Adrenal gland (tissue), 19 donors: ENCODE results near the gene GH1. TPM values are rescaled to one million over a fixed set of nuclear protein-coding genes. Genes with fewer than 3 reads are reported as not detected.
"Not testable (repeated sequence)": the region's sequence is repeated elsewhere in the genome, so short reads cannot be mapped to it uniquely, and the experiment has no call there.

Source experiments
- DNase-seq, 7 donors: peaks; one replicate each; pipeline ENCODE4 v3.0.0-alpha.2; 2019 to 2020
- H3K27ac ChIP-seq, 5 donors: fragments of 200-600 bp; sonication (generic) in 4 of 5; 1 replicate in 3 of 5; 2 replicates in 2 of 5; pipeline versions ENCODE4 v1.5.1 to v1.8.0; 2016 to 2020; ENCODE audit warnings: mild to moderate bottlenecking in 1 of 5
- H3K27me3 ChIP-seq: fragments of 200-600 bp; 2 replicates; pipeline ENCODE4 v1.8.0; 2021
- H3K36me3 ChIP-seq, 2 donors: fragments of 200-600 bp; replicated peaks in 1 of 2; 1 replicate in 1 of 2; 2 replicates in 1 of 2; pipeline versions ENCODE4 v1.5.1 to v1.8.0; 2018 to 2022
- H3K4me1 ChIP-seq, 2 donors: fragments of 200-600 bp; replicated peaks in 1 of 2; 1 replicate in 1 of 2; 2 replicates in 1 of 2; pipeline versions ENCODE4 v1.5.1 to v1.8.0; 2018 to 2021
- H3K4me3 ChIP-seq, 4 donors: fragments of 200-600 bp; sonication (generic) in 3 of 4; one replicate each; pipeline ENCODE4 v1.5.1; 2016 to 2018
- H3K9me3 ChIP-seq, 3 donors: fragments of 200-600 bp; sonication (generic) in 1 of 3; replicated peaks in 1 of 3; 1 replicate in 2 of 3; 2 replicates in 1 of 3; pipeline versions ENCODE4 v1.5.1 to v1.8.0; 2016 to 2021
- POLR2A ChIP-seq, 2 donors: fragments of 450-650 bp; IDR thresholded peaks; one replicate each; pipeline ENCODE4 v1.6.1; 2017; ENCODE audit warnings: antibody characterized with exemption in 2 of 2, mild to moderate bottlenecking in 2 of 2, moderate library complexity in 1 of 2
- WGBS, 4 donors: extraction: QIAGEN DNeasy Blood & Tissue Kit in 2 of 4; methylation state at CpG; one replicate each; pipeline versions ENCODE4 v1.1.5 to v1.1.7; 2013 to 2017; 5-methylcytosine and 5-hydroxymethylcytosine counted together
- intact Hi-C, 2 donors: fragments of 100-400 bp; cut with DNase I; formaldehyde crosslinking; loops; one replicate each; pipeline versions ENCODE4 v1.14.1 to v1.15.0; 2022 to 2023
- long read RNA-seq, 10 donors: library from polyadenylated mRNA in 3 of 10; unstranded in 2 of 10; stranded (forward) in 1 of 10; transcript quantifications; one replicate each; pipeline ENCODE4 v2.0.0 and lab custom pipeline, GENCODE V29; 2021 to 2026
- polyA plus RNA-seq, 3 donors: library from polyadenylated mRNA; stranded (reverse); fragments of 200-250 nt in 2 of 3; fragments of 350-450 nt in 1 of 3; fragmentation: Illumina TruSeq in 1 of 3; extraction: RNeasy Lipid Tissue Mini Kit (QIAGEN cat#74804) in 1 of 3; gene quantifications; one replicate each; pipeline ENCODE4 v1.2.3, GENCODE V29; 2013 to 2014
- total RNA-seq, 9 donors: library from RNA; depleted of rRNA in 4 of 9; stranded (reverse); fragments of >200 nt in 4 of 9; fragments of 120-200 nt in 1 of 9; fragmentation: NEBNext Ultra II Directional in 1 of 9; extraction: Animal tissue kit (Norgen Biotek cat#: 25700) in 1 of 9; gene quantifications; one replicate each; pipeline versions ENCODE4 v1.1.0 to v1.2.4, GENCODE V29; 2013 to 2023
- TF ChIP-seq, protein P1 (sequence below), 6 experiments: fragments of 450-650 bp in 4 of 6; fragments of 200-600 bp in 2 of 6; sonication (generic) in 1 of 6; IDR thresholded peaks; 1 replicate in 5 of 6; 2 replicates in 1 of 6; pipeline versions ENCODE4 v1.5.1 to v1.8.0; 2016 to 2021; ENCODE audit warnings: antibody characterized with exemption in 6 of 6, mild to moderate bottlenecking in 2 of 6, moderate library complexity in 1 of 6
- donor health status: healthy with polysubstance abuse.
- donor health status: Bipolar disorder and iron deficiency.
- donor health status: DM: yes; HTN: yes; CAD: no.
- donor health status: DM: no; HTN: no; CAD: no.
- donor health status: DM: no; HTN: no; CAD: no.
- donor health status: DM: yes; HTN: yes; CAD: no.

Gene GH1
- total RNA-seq, result not detected
- polyA plus RNA-seq, result not detected
- long read RNA-seq, donor 1, result 0 reads
- long read RNA-seq, donor 2, result 0 reads
- long read RNA-seq, donor 3, result 0 reads
- long read RNA-seq, donor 4, result 0 reads
- long read RNA-seq, donor 5, result 0 reads
- long read RNA-seq, donor 6, result 0 reads
- long read RNA-seq, donor 7, result 0 reads
- long read RNA-seq, donor 8, result 0 reads
- long read RNA-seq, donor 9, result 0 reads
- long read RNA-seq, donor 10, result 0 reads

DNA sequence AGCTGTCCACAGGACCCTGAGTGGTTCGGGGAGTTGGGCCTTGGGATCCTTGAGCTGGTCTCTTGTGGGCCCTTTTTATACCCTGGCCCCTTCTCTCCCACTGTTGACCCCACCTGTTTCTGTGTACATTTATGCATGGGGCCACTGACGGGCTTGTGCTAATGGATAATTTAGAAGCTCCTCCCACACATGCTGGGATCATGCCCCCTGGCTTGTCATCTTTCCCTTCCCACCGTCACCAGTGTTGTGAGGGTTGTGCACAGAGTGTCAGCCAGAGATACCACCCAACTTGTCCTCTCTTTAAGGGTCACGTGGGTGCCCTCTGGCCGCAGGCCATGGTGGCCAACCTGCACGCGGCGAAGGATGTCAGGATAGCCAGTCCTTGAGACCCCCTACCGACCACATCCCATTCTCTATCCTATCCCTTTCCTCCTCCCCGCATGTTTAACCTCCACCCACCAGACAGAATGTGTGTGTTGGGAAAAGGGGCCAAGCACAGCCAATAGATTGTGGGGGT, at the start of gene GH1:
GH1 (minus strand) TSS at position 51 of the 517 bp plus-strand sequence. CDS start 63 bp downstream, outside the sequence.
- H3K4me3 ChIP-seq, H3K27me3 ChIP-seq, H3K9me3 ChIP-seq, H3K36me3 ChIP-seq, DNase-seq, H3K4me1 ChIP-seq, H3K27ac ChIP-seq: not testable (repeated sequence)
- 48 to 57% (median 53%) methylated on average over 9 to 10 of the region's 10 CpGs for WGBS, 4 donors
- intact Hi-C loops, result loop anchor here (2.0 to 10.0 kb wide), 3 partner anchors 106 to 366 kb away; partner anchors contain the start of gene ICAM2 (in 1 of the 2)

DNA sequence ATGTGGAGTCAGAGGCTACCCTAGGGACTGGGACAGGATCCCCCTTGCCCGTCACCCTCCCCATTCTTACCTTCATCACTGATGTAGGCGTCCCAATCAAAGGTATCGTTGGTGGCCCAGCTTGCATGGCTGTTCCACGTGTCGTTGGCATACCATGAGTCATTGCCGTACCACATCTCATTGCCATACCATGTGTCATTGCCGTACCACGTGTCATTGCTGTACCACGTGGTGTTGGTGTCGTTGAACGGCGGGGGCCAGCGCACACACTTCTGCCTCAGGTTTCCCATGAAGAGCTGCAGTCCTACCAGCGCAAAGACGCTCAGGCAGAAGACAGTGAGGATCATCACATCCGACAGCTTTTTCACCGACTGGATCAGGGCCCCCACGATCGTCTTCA, 49.3 kb upstream of the GH1 start:
- H3K4me1 ChIP-seq, result no peaks in the 10 kb centered on the region
- 85 to 92% (median 88%) methylated on average over 19 of the region's 19 CpGs for WGBS, 4 donors

DNA sequence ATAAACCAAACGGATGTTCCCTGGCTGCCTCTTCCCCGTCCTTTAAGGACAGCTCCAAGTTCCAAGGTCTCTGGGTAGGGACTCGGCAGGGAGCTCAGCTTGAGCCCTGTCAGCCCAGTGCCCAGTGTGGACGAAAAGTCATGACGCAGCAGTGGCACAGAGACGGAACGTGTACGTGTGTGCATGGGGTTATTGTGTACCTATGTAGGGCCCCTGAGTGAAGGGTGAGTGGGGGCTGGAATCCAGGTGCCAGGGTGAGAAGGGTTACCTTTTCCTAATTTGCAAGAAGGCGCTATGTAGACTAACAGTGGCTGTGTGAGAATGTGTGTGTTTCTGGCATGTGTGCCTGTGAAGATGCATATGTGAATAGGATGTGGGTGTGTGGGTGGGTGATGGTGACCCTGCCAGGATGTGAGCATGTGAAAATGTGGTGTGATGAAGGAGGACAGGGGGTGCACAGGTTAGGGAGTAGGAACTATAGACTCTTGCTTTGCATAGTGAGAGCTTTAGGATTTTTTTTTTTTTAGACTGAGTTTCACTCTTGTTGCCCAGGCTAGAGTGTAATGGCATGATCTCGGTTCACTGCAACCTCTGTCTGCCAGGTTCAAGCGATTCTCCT, 48.1 kb upstream of the GH1 start:
- Histone ChIP-seq H3K27ac (no peak overlapping the region), H3K36me3 (no peaks in the 10 kb centered on the region), H3K27me3 (no peaks in the 10 kb centered on the region), H3K4me1 (peaks cover 0 to 8% of the 10 kb centered on the region in 2 donors), H3K4me3 (no peak overlapping the region), H3K9me3 (no peaks in the 10 kb centered on the region)
- 71 to 83% (median 74%) methylated on average over 11 of the region's 11 CpGs for WGBS, 4 donors
- TF ChIP-seq, protein P1, sequence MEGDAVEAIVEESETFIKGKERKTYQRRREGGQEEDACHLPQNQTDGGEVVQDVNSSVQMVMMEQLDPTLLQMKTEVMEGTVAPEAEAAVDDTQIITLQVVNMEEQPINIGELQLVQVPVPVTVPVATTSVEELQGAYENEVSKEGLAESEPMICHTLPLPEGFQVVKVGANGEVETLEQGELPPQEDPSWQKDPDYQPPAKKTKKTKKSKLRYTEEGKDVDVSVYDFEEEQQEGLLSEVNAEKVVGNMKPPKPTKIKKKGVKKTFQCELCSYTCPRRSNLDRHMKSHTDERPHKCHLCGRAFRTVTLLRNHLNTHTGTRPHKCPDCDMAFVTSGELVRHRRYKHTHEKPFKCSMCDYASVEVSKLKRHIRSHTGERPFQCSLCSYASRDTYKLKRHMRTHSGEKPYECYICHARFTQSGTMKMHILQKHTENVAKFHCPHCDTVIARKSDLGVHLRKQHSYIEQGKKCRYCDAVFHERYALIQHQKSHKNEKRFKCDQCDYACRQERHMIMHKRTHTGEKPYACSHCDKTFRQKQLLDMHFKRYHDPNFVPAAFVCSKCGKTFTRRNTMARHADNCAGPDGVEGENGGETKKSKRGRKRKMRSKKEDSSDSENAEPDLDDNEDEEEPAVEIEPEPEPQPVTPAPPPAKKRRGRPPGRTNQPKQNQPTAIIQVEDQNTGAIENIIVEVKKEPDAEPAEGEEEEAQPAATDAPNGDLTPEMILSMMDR (IDR thresholded peaks at IDR 0.05), result no peak
- TF ChIP-seq POLR2A (IDR thresholded peaks at IDR 0.05), result no peak
- intact Hi-C loops, result no loop called here
- DNase-seq, result no peak

More for the DNA sequence above, 49.3 kb upstream of the GH1 start:
- Histone ChIP-seq H3K9me3 (no peaks in the 10 kb centered on the region), H3K36me3 (no peaks in the 10 kb centered on the region), H3K27me3 (no peaks in the 10 kb centered on the region), H3K27ac (no peak overlapping the region), H3K4me3 (no peak overlapping the region)
- intact Hi-C loops, result no loop called here
- DNase-seq, result no peak
- TF ChIP-seq, protein P1 (IDR thresholded peaks at IDR 0.05), result no peak
- TF ChIP-seq POLR2A (IDR thresholded peaks at IDR 0.05), result no peak

DNA sequence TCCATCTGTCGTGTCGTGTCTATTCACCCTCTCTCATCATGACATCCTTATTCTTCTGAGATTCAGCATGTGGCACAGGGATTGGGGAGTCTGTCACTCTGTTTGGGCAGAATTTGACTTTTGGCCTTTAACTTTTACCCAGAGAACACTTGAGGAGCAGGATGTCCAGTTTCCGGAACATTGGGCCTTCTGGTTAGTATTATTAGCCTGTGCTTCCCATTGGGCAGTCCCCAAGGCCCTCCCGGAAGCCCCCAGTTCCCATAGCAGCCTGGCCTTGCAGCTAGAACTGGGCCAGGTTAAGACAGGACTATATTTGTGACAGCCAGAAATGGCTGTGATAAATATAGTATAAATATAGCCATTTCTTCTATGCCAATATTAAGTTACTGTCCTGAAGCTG, 44.5 kb upstream of the GH1 start:
- no peaks in the 10 kb centered on the region for H3K36me3 ChIP-seq
- H3K9me3 ChIP-seq, result no peaks in the 10 kb centered on the region
- WGBS, 4 donors, result 73 to 74% (median 74%) methylated on average over 4 of the region's 4 CpGs
- intact Hi-C loops, result no loop called here
- peaks cover 0 to 8% of the 10 kb centered on the region in 2 donors for H3K4me1 ChIP-seq
- peak overlapping the region in 2 of 5 donors; percentile 51 to 82 for H3K27ac ChIP-seq
- no peak for TF ChIP-seq POLR2A (IDR thresholded peaks at IDR 0.05)
- TF ChIP-seq, protein P1 (IDR thresholded peaks at IDR 0.05), result no peak
- H3K27me3 ChIP-seq, result no peaks in the 10 kb centered on the region
- DNase-seq, result peak in 3 of 7 donors; percentile 49 to 73 (median 55)
- no peak overlapping the region for H3K4me3 ChIP-seq
